Breast epithelium (tissue), 4 donors: ENCODE data around the gene PDLIM5. TPM values are rescaled to one million over a fixed set of nuclear protein-coding genes. Genes with fewer than 3 reads are reported as not detected.
"Not testable (repeated sequence)": the region's sequence is repeated elsewhere in the genome, so short reads cannot be mapped to it uniquely, and the experiment has no call there.

Experiments
- DNase-seq, 2 donors: peaks; one replicate each; pipeline ENCODE4 v3.0.0-alpha.2; 2019; ENCODE audit warnings: low spot score in 2 of 2
- H3K27ac ChIP-seq, 2 donors: fragments of 200-600 bp; sonication (generic) in 1 of 2; one replicate each; pipeline ENCODE4 v1.5.1; 2016 to 2019; ENCODE audit warnings: mild to moderate bottlenecking in 1 of 2
- H3K27me3 ChIP-seq, 2 donors: fragments of 200-600 bp; sonication (generic) in 1 of 2; one replicate each; pipeline versions ENCODE4 v1.5.1 to v1.6.0; 2017 to 2019; ENCODE audit warnings: control low read depth in 1 of 2, mild to moderate bottlenecking in 1 of 2
- H3K36me3 ChIP-seq: fragments of 200-600 bp; one replicate; pipeline ENCODE4 v1.5.1; 2019
- H3K4me1 ChIP-seq, 2 donors: fragments of 200-600 bp; sonication (generic); one replicate each; pipeline ENCODE4 v1.5.1; 2016 to 2019; ENCODE audit warnings: control low read depth in 1 of 2
- H3K4me3 ChIP-seq, 3 donors: fragments of 200-600 bp; sonication (generic); 1 replicate in 2 of 3; 2 replicates in 1 of 3; pipeline ENCODE4 v1.5.1; 2016 to 2019; ENCODE audit warnings: mild to moderate bottlenecking in 3 of 3, moderate library complexity in 2 of 3
- H3K9me3 ChIP-seq, 2 donors: fragments of 200-600 bp; sonication (generic) in 1 of 2; one replicate each; pipeline ENCODE4 v1.5.1; 2016 to 2019; ENCODE audit warnings: control low read depth in 1 of 2
- POLR2A ChIP-seq: fragments of 450-650 bp; IDR thresholded peaks from one replicate; pipeline ENCODE4 v1.6.1; 2016; ENCODE audit warnings: antibody characterized with exemption, mild to moderate bottlenecking, moderate library complexity
- POLR2AphosphoS5 ChIP-seq, 3 donors: sonication (generic); formaldehyde crosslinking; IDR thresholded peaks; one replicate each; pipeline ENCODE4 v1.6.1; 2017; ENCODE audit warnings: antibody characterized with exemption in 3 of 3
- intact Hi-C: fragments of 100-400 bp; cut with DNase I; formaldehyde crosslinking; loops from one replicate; pipeline ENCODE4 v1.15.1; 2023; ENCODE audit warnings: low total_unique reads
- total RNA-seq, 3 donors: library from RNA; depleted of rRNA; stranded (reverse); fragments of >200 nt; gene quantifications; one replicate each; pipeline ENCODE4 v1.1.0, GENCODE V29; 2016
- TF ChIP-seq, protein P1 (sequence below), 3 donors: fragments of 450-650 bp; IDR thresholded peaks; one replicate each; pipeline ENCODE4 v1.5.1; 2016 to 2017; ENCODE audit warnings: antibody characterized with exemption in 3 of 3, mild to moderate bottlenecking in 3 of 3, moderate library complexity in 3 of 3

The PDLIM5 gene
- total RNA-seq, 3 donors from 2014 or later = 120 to 263 (median 158) TPM

- H3K9me3 ChIP-seq = no peaks in the 10 kb centered on the region
- H3K4me1 ChIP-seq = no peaks in the 10 kb centered on the region
- peak overlapping the region in 1 of 2 donors; percentile 81 for H3K27ac ChIP-seq
Measured at GRCh38 chr4:94546949-94547348, 95.2 kb downstream of the PDLIM5 start.

DNA sequence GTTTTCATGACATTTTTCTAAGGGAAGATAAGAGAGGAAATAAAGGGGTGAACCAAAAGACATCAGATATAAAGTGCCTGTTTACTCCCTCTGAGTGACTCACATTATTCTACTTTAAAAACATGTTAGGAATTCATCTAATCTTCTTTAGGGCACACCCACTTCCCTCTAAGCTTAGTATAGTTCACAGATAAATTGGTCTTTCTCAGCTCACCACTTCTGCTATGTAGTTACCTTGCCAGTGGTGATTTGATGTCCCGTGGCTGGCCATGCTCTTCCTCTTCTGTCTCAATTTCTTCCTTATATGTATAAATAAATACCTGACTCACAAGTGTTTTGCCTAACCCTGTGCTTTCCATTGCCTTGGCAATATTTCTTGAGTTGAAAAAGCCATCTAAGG is 96.8 kb downstream of the PDLIM5 start:
- no peaks in the 10 kb centered on the region for H3K9me3 ChIP-seq
- intact Hi-C loops = no loop called here
- no peak for DNase-seq
- H3K27me3 ChIP-seq = no peaks in the 10 kb centered on the region
- H3K36me3 ChIP-seq = no peaks in the 10 kb centered on the region
- H3K4me3 ChIP-seq = no peak overlapping the region
- peak in 1 of 3 donors; percentile 22 for TF ChIP-seq POLR2AphosphoS5 (IDR thresholded peaks at IDR 0.05)
- no peak for TF ChIP-seq POLR2A
- H3K27ac ChIP-seq = peak overlapping the region; percentile 63 to 81
- H3K4me1 ChIP-seq = no peaks in the 10 kb centered on the region

More at GRCh38 chr4:94546949-94547348, 95.2 kb downstream of the PDLIM5 start:
- no peak for DNase-seq
- intact Hi-C loops = no loop called here
- TF ChIP-seq POLR2A (no peak), POLR2AphosphoS5 (IDR thresholded peaks at IDR 0.05) (no peak)
- TF ChIP-seq, protein P1, sequence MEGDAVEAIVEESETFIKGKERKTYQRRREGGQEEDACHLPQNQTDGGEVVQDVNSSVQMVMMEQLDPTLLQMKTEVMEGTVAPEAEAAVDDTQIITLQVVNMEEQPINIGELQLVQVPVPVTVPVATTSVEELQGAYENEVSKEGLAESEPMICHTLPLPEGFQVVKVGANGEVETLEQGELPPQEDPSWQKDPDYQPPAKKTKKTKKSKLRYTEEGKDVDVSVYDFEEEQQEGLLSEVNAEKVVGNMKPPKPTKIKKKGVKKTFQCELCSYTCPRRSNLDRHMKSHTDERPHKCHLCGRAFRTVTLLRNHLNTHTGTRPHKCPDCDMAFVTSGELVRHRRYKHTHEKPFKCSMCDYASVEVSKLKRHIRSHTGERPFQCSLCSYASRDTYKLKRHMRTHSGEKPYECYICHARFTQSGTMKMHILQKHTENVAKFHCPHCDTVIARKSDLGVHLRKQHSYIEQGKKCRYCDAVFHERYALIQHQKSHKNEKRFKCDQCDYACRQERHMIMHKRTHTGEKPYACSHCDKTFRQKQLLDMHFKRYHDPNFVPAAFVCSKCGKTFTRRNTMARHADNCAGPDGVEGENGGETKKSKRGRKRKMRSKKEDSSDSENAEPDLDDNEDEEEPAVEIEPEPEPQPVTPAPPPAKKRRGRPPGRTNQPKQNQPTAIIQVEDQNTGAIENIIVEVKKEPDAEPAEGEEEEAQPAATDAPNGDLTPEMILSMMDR (IDR thresholded peaks at IDR 0.05) = no peak
- H3K4me3 ChIP-seq = no peak overlapping the region
- H3K27me3 ChIP-seq = no peaks in the 10 kb centered on the region
- no peaks in the 10 kb centered on the region for H3K36me3 ChIP-seq

DNA sequence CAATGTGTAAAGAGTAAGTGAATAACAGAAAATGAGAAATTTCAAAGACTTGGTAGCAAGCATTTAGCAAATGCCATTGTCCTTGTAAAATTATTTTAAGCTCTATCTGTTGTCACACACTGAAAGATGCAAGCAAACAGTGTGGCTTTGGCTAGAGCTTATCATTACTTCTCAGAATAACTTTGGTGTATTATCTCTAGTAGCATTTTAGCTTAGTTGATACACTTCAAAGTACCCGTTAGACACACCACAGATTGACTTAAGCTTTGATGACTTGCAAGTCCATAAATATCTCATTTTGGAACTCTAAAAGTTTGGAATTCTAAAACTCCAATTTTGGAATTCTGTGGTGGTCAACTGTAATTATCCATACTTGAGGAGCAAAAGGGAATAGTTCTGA is 98.6 kb downstream of the PDLIM5 start:
- Histone ChIP-seq H3K36me3 (no peaks in the 10 kb centered on the region), H3K27ac (no peak overlapping the region), H3K4me3 (no peak overlapping the region), H3K4me1 (no peaks in the 10 kb centered on the region), H3K9me3 (no peaks in the 10 kb centered on the region), H3K27me3 (no peaks in the 10 kb centered on the region)
- TF ChIP-seq, protein P1 (IDR thresholded peaks at IDR 0.05) = no peak
- TF ChIP-seq POLR2AphosphoS5 (IDR thresholded peaks at IDR 0.05) = no peak
- TF ChIP-seq POLR2A = no peak
- intact Hi-C loops = no loop called here
- no peak for DNase-seq

DNA sequence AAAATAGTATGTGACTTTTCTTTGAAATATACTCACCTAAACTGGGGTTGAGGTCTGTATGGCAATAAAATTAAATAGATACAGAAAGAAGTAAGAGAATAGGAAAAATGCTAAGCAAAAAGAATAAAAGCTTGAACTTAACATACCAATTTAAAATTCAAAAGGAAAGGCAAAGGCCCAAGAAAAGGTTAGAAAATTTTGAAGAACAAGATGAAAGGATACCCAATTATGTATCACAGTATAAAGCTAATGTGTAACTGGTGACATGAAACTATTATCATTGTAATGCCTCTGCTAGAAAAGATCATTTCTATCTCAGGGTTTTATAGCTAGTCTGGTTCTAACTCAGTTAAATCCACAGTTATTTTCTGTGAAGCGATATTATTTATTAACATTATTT is 99.1 kb downstream of the PDLIM5 start:
- Histone ChIP-seq H3K4me3 (no peak overlapping the region), H3K9me3 (no peaks in the 10 kb centered on the region), H3K27ac (no peak overlapping the region), H3K4me1 (no peaks in the 10 kb centered on the region), H3K27me3 (no peaks in the 10 kb centered on the region), H3K36me3 (no peaks in the 10 kb centered on the region)
- TF ChIP-seq POLR2AphosphoS5 (IDR thresholded peaks at IDR 0.05) = no peak
- TF ChIP-seq, protein P1 (IDR thresholded peaks at IDR 0.05) = no peak
- no peak for DNase-seq
- intact Hi-C loops = no loop called here

GRCh38 chr4:94551643-94552564 is 100.2 kb downstream of the PDLIM5 start:
- TF ChIP-seq POLR2AphosphoS5 (IDR thresholded peaks at IDR 0.05) (no peak), POLR2A (no peak)
- TF ChIP-seq, protein P1 (IDR thresholded peaks at IDR 0.05) = no peak
- no peak for DNase-seq
- intact Hi-C loops = no loop called here
- Histone ChIP-seq H3K27me3 (no peaks in the 10 kb centered on the region), H3K27ac (no peak overlapping the region), H3K4me1 (no peaks in the 10 kb centered on the region), H3K4me3 (no peak overlapping the region), H3K36me3 (no peaks in the 10 kb centered on the region), H3K9me3 (no peaks in the 10 kb centered on the region)

DNA sequence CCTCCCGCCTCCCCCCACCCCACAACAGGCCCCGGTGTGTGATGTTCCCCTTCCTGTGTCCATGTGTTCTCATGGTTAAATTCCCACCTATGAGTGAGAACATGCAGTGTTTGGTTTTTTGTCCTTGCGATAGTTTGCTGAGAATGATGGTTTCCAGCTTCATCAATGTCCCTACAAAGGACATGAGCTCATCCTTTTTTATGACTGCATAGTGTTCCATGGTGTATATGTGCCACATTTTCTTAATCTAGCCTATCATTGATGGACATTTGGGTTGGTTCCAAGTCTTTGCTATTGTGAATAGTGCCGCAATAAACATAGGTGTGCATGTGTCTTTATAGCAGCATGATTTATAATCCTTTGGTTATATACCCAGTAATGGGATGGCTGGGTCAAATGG is 104.3 kb downstream of the PDLIM5 start:
- H3K4me1 ChIP-seq, intact Hi-C loops, DNase-seq, H3K4me3 ChIP-seq, H3K27me3 ChIP-seq, H3K27ac ChIP-seq, H3K36me3 ChIP-seq, H3K9me3 ChIP-seq: not testable (repeated sequence)

GRCh38 chr4:94557632-94558031 is 105.9 kb downstream of the PDLIM5 start:
- intact Hi-C loops, H3K9me3 ChIP-seq, H3K27me3 ChIP-seq, H3K4me1 ChIP-seq, H3K27ac ChIP-seq, H3K36me3 ChIP-seq, H3K4me3 ChIP-seq, DNase-seq: not testable (repeated sequence)
